Prostate gland (tissue), 2 donors: ENCODE results near the gene C22orf31. TPM values are rescaled to one million over a fixed set of nuclear protein-coding genes. Genes with fewer than 3 reads are reported as not detected.
"Not testable (repeated sequence)": the region's sequence is repeated elsewhere in the genome, so short reads cannot be mapped to it uniquely, and the experiment has no call there.

Experiments
- DNase-seq: peaks from one replicate; pipeline ENCODE4 v3.0.0-alpha.2; 2019; ENCODE audit warnings: low spot score
- H3K27ac ChIP-seq, 2 donors: fragments of 200-600 bp; sonication (generic); 2 replicates each; pipeline ENCODE4 v1.5.1; 2017 to 2019
- H3K27me3 ChIP-seq: fragments of 200-600 bp; sonication (generic); replicated peaks from 2 replicates; pipeline ENCODE4 v1.5.1; 2019; ENCODE audit not compliant: insufficient read depth
- H3K36me3 ChIP-seq, 2 donors: fragments of 200-600 bp; sonication (generic); 1 replicate in 1 of 2; 2 replicates in 1 of 2; pipeline versions ENCODE4 v1.5.1 to v1.8.1; 2017 to 2019
- H3K4me1 ChIP-seq: fragments of 200-600 bp; sonication (generic); replicated peaks from 2 replicates; pipeline ENCODE4 v1.5.1; 2019
- H3K4me3 ChIP-seq, 2 donors: fragments of 200-600 bp; sonication (generic); 2 replicates each; pipeline ENCODE4 v1.5.1; 2017 to 2019
- H3K9me3 ChIP-seq: fragments of 200-600 bp; sonication (generic); 2 replicates; pipeline ENCODE4 v1.5.1; 2017
- CTCF ChIP-seq, 4 experiments: fragments of 200-600 bp in 2 of 4; fragments of 450-650 bp in 2 of 4; sonication (generic) in 2 of 4; IDR thresholded peaks; 1 replicate in 3 of 4; 2 replicates in 1 of 4; pipeline ENCODE4 v1.5.1; 2016 to 2019; ENCODE audit warnings: antibody characterized with exemption in 4 of 4, mild to moderate bottlenecking in 2 of 4, moderate library complexity in 2 of 4
- POLR2A ChIP-seq: fragments of 450-650 bp; IDR thresholded peaks from one replicate; pipeline ENCODE4 v1.6.1; 2016; ENCODE audit warnings: antibody characterized with exemption, mild to moderate bottlenecking
- POLR2AphosphoS5 ChIP-seq: sonication (generic); formaldehyde crosslinking; IDR thresholded peaks from one replicate; pipeline ENCODE4 v1.6.1; 2017; ENCODE audit warnings: antibody characterized with exemption
- WGBS: methylation state at CpG from one replicate; pipeline ENCODE4 v1.1.5; 2018; 5-methylcytosine and 5-hydroxymethylcytosine counted together
- intact Hi-C: fragments of 100-400 bp; cut with DNase I; formaldehyde crosslinking; loops from one replicate; pipeline ENCODE4 v1.14.2; 2022
- total RNA-seq, 2 donors: library from RNA; depleted of rRNA; stranded (reverse); fragments of >200 nt; gene quantifications; one replicate each; pipeline ENCODE4 v1.1.0, GENCODE V29; 2016

Gene C22orf31
- total RNA-seq, 2 donors from 2014 or later = 0.36 to 1.4 TPM

GRCh38 chr22:29089507-29089906, 27.9 kb upstream of the C22orf31 start:
- 74% methylated on average over 3 of the region's 3 CpGs for WGBS
- Histone ChIP-seq H3K36me3 (no peaks in the 10 kb centered on the region), H3K9me3 (no peaks in the 10 kb centered on the region), H3K27me3 (no peaks in the 10 kb centered on the region), H3K4me3 (no peak overlapping the region), H3K27ac (no peak overlapping the region), H3K4me1 (peaks cover 4% of the 10 kb centered on the region)
- intact Hi-C loops = no loop called here
- no peak for TF ChIP-seq CTCF (IDR thresholded peaks at IDR 0.05)
- no peak for TF ChIP-seq POLR2A
- TF ChIP-seq POLR2AphosphoS5 = no peak
- no peak for DNase-seq

GRCh38 chr22:29088809-29089208, 27.2 kb upstream of the C22orf31 start:
- Histone ChIP-seq H3K27ac (no peak overlapping the region), H3K9me3 (no peaks in the 10 kb centered on the region), H3K36me3 (no peaks in the 10 kb centered on the region), H3K27me3 (no peaks in the 10 kb centered on the region), H3K4me3 (no peak overlapping the region), H3K4me1 (peaks cover 3% of the 10 kb centered on the region)
- TF ChIP-seq POLR2AphosphoS5 (no peak), POLR2A (no peak), CTCF (IDR thresholded peaks at IDR 0.05) (no peak)
- WGBS = 95% methylated on average over 3 of the region's 3 CpGs
- no peak for DNase-seq
- intact Hi-C loops = no loop called here

- TF ChIP-seq CTCF (IDR thresholded peaks at IDR 0.05) (no peak), POLR2AphosphoS5 (no peak), POLR2A (no peak)
- 95% methylated on average over 2 of the region's 2 CpGs for WGBS
- H3K4me1 ChIP-seq = no peaks in the 10 kb centered on the region
- no peak for DNase-seq
- H3K27me3 ChIP-seq = no peaks in the 10 kb centered on the region
- no peak overlapping the region for H3K27ac ChIP-seq
- no peaks in the 10 kb centered on the region for H3K9me3 ChIP-seq
- no peaks in the 10 kb centered on the region for H3K36me3 ChIP-seq
- no peak overlapping the region for H3K4me3 ChIP-seq
- intact Hi-C loops = no loop called here
These were observed 25.4 kb upstream of the C22orf31 start for GRCh38 chr22:29087012-29087411.

- no peak for TF ChIP-seq CTCF (IDR thresholded peaks at IDR 0.05)
- no peak for TF ChIP-seq POLR2AphosphoS5
- no peak for TF ChIP-seq POLR2A
- Histone ChIP-seq H3K4me1 (peaks cover 8% of the 10 kb centered on the region), H3K27me3 (no peaks in the 10 kb centered on the region), H3K9me3 (no peaks in the 10 kb centered on the region), H3K36me3 (no peaks in the 10 kb centered on the region), H3K4me3 (no peak overlapping the region), H3K27ac (no peak overlapping the region)
- DNase-seq = no peak
- 74% methylated on average over 5 of the region's 5 CpGs for WGBS
- intact Hi-C loops = no loop called here
These were observed 22.4 kb upstream of the C22orf31 start for GRCh38 chr22:29083933-29084591.

- H3K4me3 ChIP-seq, intact Hi-C loops, H3K9me3 ChIP-seq, H3K4me1 ChIP-seq, H3K27ac ChIP-seq, H3K36me3 ChIP-seq, DNase-seq, H3K27me3 ChIP-seq: not testable (repeated sequence)
- 85% methylated on average over 7 of the region's 7 CpGs for WGBS
These were observed 21.9 kb upstream of the C22orf31 start for GRCh38 chr22:29083576-29083932.
